Amygdala (tissue), 56 donors: Measurements from ENCODE around the gene IRF3.

ENCODE experiments used
- DNase-seq, 56 donors: peaks; one replicate each; lab custom pipeline; 2025; lab: John Stamatoyannopoulos, UW

IRF3 gene

DNA sequence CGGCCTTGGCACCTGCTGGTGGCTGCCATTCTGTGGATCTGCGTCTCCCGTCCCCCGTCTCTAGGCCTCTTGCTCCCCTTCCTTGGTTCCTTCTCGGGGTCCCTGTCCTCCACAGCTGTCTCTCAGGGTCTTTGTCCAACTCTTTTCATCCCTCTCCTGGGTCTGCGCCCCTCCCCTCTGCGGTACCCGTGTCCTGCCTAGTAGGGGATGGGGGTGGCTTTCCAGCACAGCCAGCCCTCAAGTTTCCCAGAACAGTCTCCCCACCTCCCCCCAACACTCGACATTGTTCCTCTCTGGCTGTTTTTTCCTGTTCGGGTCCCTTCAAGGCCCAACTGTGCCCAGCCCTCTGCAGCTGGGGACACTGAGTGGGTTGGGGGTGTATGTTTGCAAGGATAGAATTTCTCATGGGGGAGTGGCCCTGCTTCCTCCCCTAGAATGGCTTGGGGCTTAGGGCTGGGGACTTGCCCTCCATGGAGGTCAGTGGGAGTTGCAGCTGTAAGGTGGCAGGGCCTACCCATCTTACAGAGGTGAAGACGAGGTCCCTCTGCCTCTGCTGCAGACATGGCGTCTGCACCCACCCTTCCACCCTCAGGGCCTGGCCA is 23.0 kb upstream of the IRF3 start:
- no peak for DNase-seq

DNA sequence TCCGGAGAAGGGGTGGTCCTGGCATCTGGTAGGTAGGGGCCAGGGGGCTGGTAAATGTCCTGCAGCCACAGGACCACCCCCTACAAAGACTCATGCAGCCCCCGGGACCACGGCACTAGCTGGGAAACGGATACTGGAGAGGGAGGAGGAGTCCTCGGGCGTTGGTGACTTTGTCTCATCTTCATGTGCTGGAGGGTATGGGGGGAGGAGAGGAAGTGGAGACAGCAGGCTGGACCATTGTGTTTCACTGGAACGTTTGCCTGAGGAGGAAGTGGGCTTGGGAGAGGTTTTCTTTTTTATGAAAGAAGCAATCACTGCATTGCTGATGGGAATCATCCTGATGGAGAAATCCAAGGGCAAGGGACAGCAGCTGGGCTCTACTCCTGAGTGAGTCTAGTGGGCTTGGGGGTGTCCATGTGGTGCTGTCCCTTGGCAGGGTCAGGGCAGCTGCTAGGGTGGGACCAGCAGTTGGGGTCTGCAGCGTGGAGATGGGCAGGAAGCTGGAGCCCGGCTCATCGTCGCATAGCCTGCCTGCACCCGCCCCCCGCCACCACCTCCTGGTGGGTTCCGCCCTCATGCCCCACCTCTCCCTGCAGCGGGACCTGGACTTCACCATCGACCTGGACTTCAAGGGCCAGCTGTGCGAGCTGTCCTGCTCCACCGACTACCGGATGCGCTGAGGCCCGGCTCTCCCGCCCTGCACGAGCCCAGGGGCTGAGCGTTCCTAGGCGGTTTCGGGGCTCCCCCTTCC is 22.1 kb upstream of the IRF3 start:
- no peak for DNase-seq

DNA sequence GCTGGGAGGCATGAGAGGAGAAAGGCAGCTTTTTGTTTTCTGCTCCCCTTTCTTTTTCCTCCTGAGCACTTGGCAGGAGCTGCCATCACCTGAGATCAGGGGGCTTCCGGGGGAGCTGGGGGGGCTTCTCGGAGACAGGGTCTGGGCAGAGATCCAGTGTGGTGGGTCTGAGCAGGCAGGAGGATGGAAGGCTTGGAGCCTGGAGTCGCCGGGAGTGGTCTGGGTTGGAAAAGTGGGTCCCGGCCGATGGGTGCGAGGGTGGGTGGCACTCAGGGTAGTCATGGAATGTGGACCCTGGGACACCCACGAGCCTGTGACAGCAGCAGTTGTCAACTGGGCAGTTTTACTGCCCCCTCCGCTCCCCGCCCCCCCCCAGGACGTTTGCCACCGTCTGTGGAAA is 21.5 kb upstream of the IRF3 start:
- no peak for DNase-seq

GRCh38 chr19:49686503-49687088 is 20.9 kb upstream of the IRF3 start:
- DNase-seq = no peak

- no peak for DNase-seq
Measured at GRCh38 chr19:49685845-49686332, 20.2 kb upstream of the IRF3 start.

DNA sequence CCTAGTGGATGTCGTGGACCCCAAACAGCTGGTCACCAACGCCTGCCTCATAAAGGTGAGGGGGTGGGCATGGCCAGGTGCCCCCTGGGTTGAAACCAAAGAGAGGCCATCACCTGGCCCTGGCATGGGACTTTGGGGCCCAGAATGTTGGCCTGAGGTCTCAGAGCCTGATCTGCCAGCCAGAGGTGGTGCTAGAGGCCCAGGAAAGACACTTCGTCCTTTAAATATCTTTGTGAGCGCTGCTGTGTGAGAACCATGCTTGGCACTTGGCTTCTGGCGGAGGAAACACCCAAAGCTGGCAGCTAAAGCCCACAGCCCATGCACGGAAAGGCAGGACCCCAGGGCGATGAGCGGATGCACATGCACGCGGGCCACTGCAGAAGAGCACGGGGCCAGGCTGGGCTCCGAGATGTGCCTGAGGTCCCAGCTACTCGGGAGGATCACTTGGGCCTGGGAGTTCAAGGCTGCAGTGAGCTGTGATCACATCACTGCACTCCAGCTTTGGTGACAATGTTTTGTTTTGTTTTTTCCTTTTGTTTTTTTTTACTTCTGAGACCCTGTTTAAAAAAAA is 19.4 kb upstream of the IRF3 start:
- DNase-seq = no peak

GRCh38 chr19:49684251-49684982 is 18.8 kb upstream of the IRF3 start:
- DNase-seq = no peak

DNA sequence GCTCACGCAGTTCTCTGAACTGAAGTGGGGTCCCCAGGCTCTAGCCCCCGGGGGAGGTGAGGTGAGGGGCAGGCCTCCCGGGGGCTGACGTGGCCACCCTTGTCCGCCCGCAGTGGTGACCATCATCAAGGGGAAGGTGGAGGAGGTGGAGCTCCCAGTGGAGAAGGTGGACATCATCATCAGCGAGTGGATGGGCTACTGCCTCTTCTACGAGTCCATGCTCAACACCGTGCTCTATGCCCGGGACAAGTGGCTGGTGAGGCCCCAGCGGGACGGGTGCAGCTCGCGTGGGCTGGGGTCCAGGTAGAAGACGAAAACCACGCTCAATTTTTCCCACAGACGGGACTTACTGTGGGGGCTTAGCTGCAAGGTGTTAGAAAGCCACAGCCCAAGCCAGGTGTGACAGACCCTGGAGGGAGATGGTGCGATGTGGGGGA is 18.2 kb upstream of the IRF3 start:
- no peak for DNase-seq

DNA sequence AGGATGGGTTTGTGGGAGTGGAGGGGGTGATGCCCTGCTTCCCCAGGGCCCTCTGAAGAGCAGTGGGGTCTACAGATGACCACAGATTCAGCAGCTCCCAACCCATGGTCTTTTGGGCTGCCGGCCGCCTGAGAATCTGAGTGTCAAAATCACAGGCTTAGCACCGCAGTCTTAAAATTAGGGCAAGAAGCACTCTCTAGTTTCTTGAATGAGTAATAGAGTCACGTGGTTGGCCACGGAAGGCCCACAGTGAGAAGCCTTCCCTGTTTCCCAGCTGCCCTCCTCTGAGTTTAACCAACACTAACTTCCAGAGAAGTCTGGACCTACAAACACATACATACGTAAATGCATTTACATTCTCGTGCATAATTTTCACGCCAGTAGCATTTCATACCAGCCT is 16.6 kb upstream of the IRF3 start:
- DNase-seq = peak in 2 of 56 donors; percentile 11 to 15

DNA sequence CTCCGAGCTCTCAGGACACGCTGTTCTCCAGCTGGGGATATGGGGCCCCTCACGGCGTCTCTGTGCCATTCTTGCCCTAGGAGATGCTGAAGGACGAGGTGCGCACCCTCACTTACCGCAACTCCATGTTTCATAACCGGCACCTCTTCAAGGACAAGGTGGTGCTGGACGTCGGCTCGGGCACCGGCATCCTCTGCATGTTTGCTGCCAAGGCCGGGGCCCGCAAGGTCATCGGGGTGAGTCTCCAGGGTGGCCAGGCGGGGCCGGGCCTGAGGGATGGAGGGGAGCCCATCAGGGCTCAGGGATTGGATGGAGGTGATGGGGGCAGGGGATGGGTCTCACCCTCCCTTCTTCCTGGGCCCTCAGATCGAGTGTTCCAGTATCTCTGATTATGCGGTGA is 16.2 kb upstream of the IRF3 start:
- DNase-seq = no peak

DNA sequence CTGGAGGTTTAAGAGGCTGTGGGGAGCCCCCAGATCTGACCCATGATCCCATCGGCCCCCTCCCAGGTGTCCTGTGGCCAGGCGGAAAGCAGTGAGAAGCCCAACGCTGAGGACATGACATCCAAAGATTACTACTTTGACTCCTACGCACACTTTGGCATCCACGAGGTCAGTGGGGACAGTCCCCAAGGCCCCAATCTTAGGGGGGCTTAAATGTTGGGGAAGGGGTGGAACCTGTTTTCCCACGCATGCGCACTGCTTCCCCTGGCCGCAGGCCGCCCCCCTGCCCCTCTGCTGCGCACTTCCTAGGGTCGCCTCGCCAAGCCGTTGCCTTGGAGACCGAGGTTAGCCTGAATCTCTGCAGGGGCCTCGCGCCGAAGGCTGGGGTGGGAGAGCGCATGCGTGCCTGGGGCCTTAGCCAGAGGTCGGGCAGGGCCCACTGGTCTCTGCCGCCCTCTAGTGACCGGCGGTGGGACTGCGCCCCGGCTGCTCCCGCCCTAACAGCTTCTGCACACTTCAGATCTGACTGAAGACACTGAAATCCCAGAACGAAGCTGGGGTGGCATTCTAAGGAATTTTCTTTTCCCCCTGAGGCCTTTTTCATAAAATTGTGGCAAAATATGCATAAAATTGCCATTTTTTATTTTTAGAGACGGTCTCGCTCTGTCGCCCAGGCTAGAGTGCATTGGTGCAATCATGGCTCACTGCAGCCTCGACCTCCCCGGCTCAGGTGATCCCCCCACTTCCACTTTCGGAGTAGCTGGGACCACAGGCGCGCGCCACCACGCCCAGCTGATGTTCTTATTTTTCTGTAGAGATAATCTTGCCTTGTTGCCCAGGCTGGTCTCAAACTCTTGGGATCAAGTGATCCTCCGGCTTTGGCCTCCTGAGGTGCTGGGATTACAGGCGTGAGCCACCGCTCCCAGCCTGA is 15.0 kb upstream of the IRF3 start:
- peak in 55 of 56 donors; percentile 33 to 94 (median 75) for DNase-seq

- DNase-seq = no peak
Measured at GRCh38 chr19:49679771-49680413, 14.2 kb upstream of the IRF3 start.

- no peak for DNase-seq
Measured at GRCh38 chr19:49678985-49679770, 13.5 kb upstream of the IRF3 start.

GRCh38 chr19:49677901-49678674 is 12.4 kb upstream of the IRF3 start:
- peak in 44 of 56 donors; percentile 6 to 72 (median 44) for DNase-seq

GRCh38 chr19:49677231-49677900 is 11.7 kb upstream of the IRF3 start, which contains the start of gene PRMT1:
PRMT1 (plus strand) TSS chr19:49677271; CDS start chr19:49677281, 10 bp downstream.
- peak in 13 of 56 donors; percentile 24 to 67 (median 56) for DNase-seq

DNA sequence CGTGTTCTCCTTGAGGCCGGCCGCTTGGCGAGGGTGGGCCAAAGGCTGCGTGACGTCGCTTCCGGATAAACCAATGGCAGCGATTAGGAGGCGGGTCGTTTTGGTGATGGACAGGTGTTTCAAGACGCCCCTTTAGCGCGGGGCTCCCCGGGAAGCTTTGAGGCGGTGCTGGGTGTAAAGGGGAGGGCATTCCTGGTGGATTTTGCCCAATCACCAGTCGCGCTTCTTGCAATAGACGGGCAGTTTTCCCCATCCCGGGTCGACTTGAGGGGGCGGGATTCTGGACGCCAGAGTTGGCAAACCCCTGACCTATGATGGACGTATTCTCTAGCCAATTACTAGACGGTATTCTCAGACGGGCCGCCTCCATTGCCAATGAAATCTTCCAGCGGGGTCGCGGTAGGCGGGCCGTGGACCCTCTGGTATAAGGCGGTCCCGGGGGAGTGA is 11.2 kb upstream of the IRF3 start:
- DNase-seq = peak; percentile 84 to 100 (median 100)
